CD4-positive, alpha-beta memory T cell (primary cell): ENCODE data around the gene SCAMP5. TPM values are rescaled to one million over a fixed set of nuclear protein-coding genes. Genes with fewer than 3 reads are reported as not detected.

Experiments
- CTCF ChIA-PET: fragments of 350-600 bp; sonication (Branson Sonifier 250); formaldehyde crosslinking; loops from one replicate; lab custom pipeline; 2021; ENCODE audit warnings: inconsistent platforms; ENCODE audit not compliant: partially characterized antibody; lab: Charles Lee
- POLR2A ChIA-PET: fragments of 350-600 bp; sonication (Branson Sonifier 250); formaldehyde crosslinking; loops from one replicate; lab custom pipeline; 2021; ENCODE audit not compliant: partially characterized antibody; lab: Charles Lee
- DNase-seq, 5 donors: peaks; one replicate each; pipeline versions ENCODE4 v3.0.0 to v3.0.0-alpha.2; 2020 to 2022; ENCODE audit warnings: mixed read lengths in 1 of 5
- H3K27ac ChIP-seq: one replicate; pipeline ENCODE4 v1.7.0; 2013; ENCODE audit warnings: low read depth, low read length
- H3K27me3 ChIP-seq: 2 replicates; pipeline ENCODE4 v1.7.0; 2013; ENCODE audit warnings: mild to moderate bottlenecking, low read length, moderate library complexity; ENCODE audit not compliant: insufficient read depth
- H3K36me3 ChIP-seq: 2 replicates; pipeline ENCODE4 v1.7.0; 2013; ENCODE audit warnings: mild to moderate bottlenecking, low read length, moderate library complexity; ENCODE audit not compliant: insufficient read depth
- H3K4me1 ChIP-seq: 2 replicates; pipeline ENCODE4 v1.7.0; 2013; ENCODE audit warnings: mild to moderate bottlenecking, low read length, moderate library complexity; ENCODE audit not compliant: insufficient read depth
- H3K4me3 ChIP-seq, 2 donors: one replicate each; pipeline ENCODE4 v1.7.0; 2013; ENCODE audit warnings: low read length in 2 of 2, mild to moderate bottlenecking in 1 of 2
- H3K9me3 ChIP-seq, 2 donors: one replicate each; pipeline ENCODE4 v1.7.0; 2013; ENCODE audit warnings: low read length in 2 of 2, control low read depth in 1 of 2; ENCODE audit not compliant: control insufficient read depth in 1 of 2
- H3K27ac Mint-ChIP-seq, 7 donors: one replicate each; pipeline ENCODE4 v1.8.0; 2020 to 2021; ENCODE audit warnings: mixed read lengths in 7 of 7, mild to moderate bottlenecking in 6 of 7, inconsistent platforms in 3 of 7, moderate library complexity in 3 of 7
- H3K27me3 Mint-ChIP-seq, 2 donors: one replicate each; pipeline ENCODE4 v1.8.0; 2020 to 2021; ENCODE audit warnings: mixed read lengths in 2 of 2
- H3K36me3 Mint-ChIP-seq, 2 donors: one replicate each; pipeline ENCODE4 v1.8.0; 2020 to 2021; ENCODE audit warnings: mixed read lengths in 2 of 2, inconsistent platforms in 1 of 2, mild to moderate bottlenecking in 1 of 2
- H3K4me1 Mint-ChIP-seq, 4 donors: one replicate each; pipeline ENCODE4 v1.8.0; 2020 to 2021; ENCODE audit warnings: mixed read lengths in 4 of 4, mild to moderate bottlenecking in 1 of 4
- H3K4me3 Mint-ChIP-seq, 8 donors: one replicate each; pipeline ENCODE4 v1.8.0; 2020 to 2021; ENCODE audit warnings: mixed read lengths in 8 of 8, mild to moderate bottlenecking in 7 of 8, moderate library complexity in 6 of 8, inconsistent platforms in 3 of 8
- H3K9me3 Mint-ChIP-seq, 8 donors: one replicate each; pipeline ENCODE4 v1.8.0; 2020 to 2021; ENCODE audit warnings: mixed read lengths in 8 of 8, mild to moderate bottlenecking in 5 of 8, inconsistent platforms in 3 of 8, moderate library complexity in 1 of 8
- intact Hi-C: fragments of 100-400 bp; cut with micrococcal nuclease; formaldehyde crosslinking; loops from one replicate; pipeline ENCODE4 v1.15.1; 2023
- polyA plus RNA-seq, 2 donors: library from polyadenylated mRNA; unstranded; fragments of 300-500 nt; fragmentation: Illumina TruSeq; gene quantifications; one replicate each; pipeline ENCODE4 v1.2.3, GENCODE V29; 2021
- total RNA-seq, 2 experiments: library from RNA; stranded (reverse); gene quantifications; one replicate each; pipeline ENCODE4 v1.2.3, GENCODE V29; 2021

Gene SCAMP5
- total and polyA plus RNA-seq, 4 experiments from 2014 or later = 0.15 to 0.33 (median 0.26) TPM; not detected in 1

- no peaks in the 10 kb centered on the region for H3K9me3 Mint-ChIP-seq
- no peaks in the 10 kb centered on the region for H3K27me3 Mint-ChIP-seq
- H3K4me1 Mint-ChIP-seq = peaks cover 0 to 4% (median 0%) of the 10 kb centered on the region in 4 donors
- Histone ChIP-seq H3K4me1 (no peaks in the 10 kb centered on the region), H3K4me3 (no peak overlapping the region), H3K36me3 (no peaks in the 10 kb centered on the region), H3K27me3 (no peaks in the 10 kb centered on the region), H3K27ac (no peak overlapping the region), H3K9me3 (no peaks in the 10 kb centered on the region)
- intact Hi-C loops = no loop called here
- H3K27ac Mint-ChIP-seq = no peak overlapping the region
- peaks cover 4% of the 10 kb centered on the region in 2 donors for H3K36me3 Mint-ChIP-seq
- ChIA-PET CTCF (interaction anchor here (1.9 kb wide), 1 partner anchor 10 kb away, joined by 4 read pairs; no protein-coding TSS in a partner anchor), POLR2A (no interaction called here)
- no peak for DNase-seq
- H3K4me3 Mint-ChIP-seq = no peak overlapping the region
Observed at GRCh38 chr15:75053748-75054125, 58.4 kb downstream of the SCAMP5 start.

GRCh38 chr15:75054172-75054897, 59.0 kb downstream of the SCAMP5 start:
- Histone ChIP-seq H3K27ac (no peak overlapping the region), H3K4me3 (no peak overlapping the region), H3K9me3 (no peaks in the 10 kb centered on the region), H3K4me1 (no peaks in the 10 kb centered on the region), H3K27me3 (no peaks in the 10 kb centered on the region), H3K36me3 (no peaks in the 10 kb centered on the region)
- no peaks in the 10 kb centered on the region for H3K9me3 Mint-ChIP-seq
- no peaks in the 10 kb centered on the region for H3K27me3 Mint-ChIP-seq
- H3K4me3 Mint-ChIP-seq = no peak overlapping the region
- H3K36me3 Mint-ChIP-seq = peaks cover 0 to 4% of the 10 kb centered on the region in 2 donors
- DNase-seq = no peak
- H3K4me1 Mint-ChIP-seq = peaks cover 0 to 4% (median 0%) of the 10 kb centered on the region in 4 donors
- intact Hi-C loops = no loop called here
- ChIA-PET CTCF (interaction anchor here (1.9 kb wide), 1 partner anchor 11 kb away, joined by 4 read pairs; no protein-coding TSS in a partner anchor), POLR2A (no interaction called here)
- H3K27ac Mint-ChIP-seq = peak overlapping the region in 1 of 7 donors; percentile 38

- ChIA-PET CTCF (interaction anchor here (0.6 kb wide), 1 partner anchor 11 kb away, joined by 4 read pairs; no protein-coding TSS in a partner anchor), POLR2A (no interaction called here)
- no peak overlapping the region for H3K4me3 Mint-ChIP-seq
- intact Hi-C loops = no loop called here
- no peak overlapping the region for H3K27ac ChIP-seq
- H3K36me3 ChIP-seq = no peaks in the 10 kb centered on the region
- no peak for DNase-seq
- H3K27ac Mint-ChIP-seq = peak overlapping the region in 1 of 7 donors; percentile 55
- H3K27me3 Mint-ChIP-seq = no peaks in the 10 kb centered on the region
- H3K4me3 ChIP-seq = no peak overlapping the region
- peaks cover 0 to 4% of the 10 kb centered on the region in 2 donors for H3K36me3 Mint-ChIP-seq
- H3K4me1 ChIP-seq = no peaks in the 10 kb centered on the region
- no peaks in the 10 kb centered on the region for H3K27me3 ChIP-seq
- no peaks in the 10 kb centered on the region for H3K9me3 ChIP-seq
- H3K9me3 Mint-ChIP-seq = no peaks in the 10 kb centered on the region
- peaks cover 0 to 4% (median 0%) of the 10 kb centered on the region in 4 donors for H3K4me1 Mint-ChIP-seq
Observed at GRCh38 chr15:75056036-75056435, 60.7 kb downstream of the SCAMP5 start.

GRCh38 chr15:75058127-75058905, 63.0 kb downstream of the SCAMP5 start:
- CTCF ChIA-PET = no interaction called here
- Histone ChIP-seq H3K27me3 (no peaks in the 10 kb centered on the region), H3K4me1 (no peaks in the 10 kb centered on the region), H3K4me3 (no peak overlapping the region), H3K27ac (no peak overlapping the region), H3K9me3 (no peaks in the 10 kb centered on the region), H3K36me3 (no peaks in the 10 kb centered on the region)
- H3K9me3 Mint-ChIP-seq = no peaks in the 10 kb centered on the region
- POLR2A ChIA-PET = no interaction called here
- H3K4me1 Mint-ChIP-seq = peaks cover 0 to 4% (median 0%) of the 10 kb centered on the region in 4 donors
- H3K27me3 Mint-ChIP-seq = no peaks in the 10 kb centered on the region
- no peak for DNase-seq
- H3K4me3 Mint-ChIP-seq = no peak overlapping the region
- H3K36me3 Mint-ChIP-seq = peaks cover 0 to 4% of the 10 kb centered on the region in 2 donors
- H3K27ac Mint-ChIP-seq = peak overlapping the region in 2 of 7 donors; percentile 22 to 61
- intact Hi-C loops = no loop called here

- ChIA-PET POLR2A (no interaction called here), CTCF (no interaction called here)
- peaks cover 0 to 6% (median under 1%) of the 10 kb centered on the region in 4 donors for H3K4me1 Mint-ChIP-seq
- no peak overlapping the region for H3K4me3 Mint-ChIP-seq
- Histone ChIP-seq H3K4me1 (peaks cover 2% of the 10 kb centered on the region), H3K4me3 (no peak overlapping the region), H3K27ac (no peak overlapping the region), H3K9me3 (no peaks in the 10 kb centered on the region), H3K27me3 (no peaks in the 10 kb centered on the region), H3K36me3 (no peaks in the 10 kb centered on the region)
- no peak overlapping the region for H3K27ac Mint-ChIP-seq
- H3K36me3 Mint-ChIP-seq = peaks cover 0 to 4% of the 10 kb centered on the region in 2 donors
- no peaks in the 10 kb centered on the region for H3K9me3 Mint-ChIP-seq
- DNase-seq = no peak
- intact Hi-C loops = no loop called here
- H3K27me3 Mint-ChIP-seq = no peaks in the 10 kb centered on the region
Observed at GRCh38 chr15:75059607-75060006, 64.2 kb downstream of the SCAMP5 start.

GRCh38 chr15:75061272-75061671, 65.9 kb downstream of the SCAMP5 start:
- H3K36me3 Mint-ChIP-seq = peaks cover 0 to 4% of the 10 kb centered on the region in 2 donors
- H3K4me1 Mint-ChIP-seq = peaks cover 3 to 20% (median 12%) of the 10 kb centered on the region in 4 donors
- Histone ChIP-seq H3K4me1 (peaks cover 18% of the 10 kb centered on the region), H3K27me3 (no peaks in the 10 kb centered on the region), H3K27ac (no peak overlapping the region), H3K36me3 (no peaks in the 10 kb centered on the region), H3K9me3 (no peaks in the 10 kb centered on the region), H3K4me3 (no peak overlapping the region)
- H3K4me3 Mint-ChIP-seq = no peak overlapping the region
- intact Hi-C loops = no loop called here
- no peak for DNase-seq
- peaks cover 0 to 4% (median 0%) of the 10 kb centered on the region in 8 donors for H3K9me3 Mint-ChIP-seq
- CTCF ChIA-PET = interaction anchor here (1.5 kb wide), 1 partner anchor 18 kb away, joined by 4 read pairs; no protein-coding TSS in a partner anchor
- POLR2A ChIA-PET = no interaction called here
- H3K27ac Mint-ChIP-seq = peak overlapping the region in 1 of 7 donors; percentile 24
- no peaks in the 10 kb centered on the region for H3K27me3 Mint-ChIP-seq

- no peak overlapping the region for H3K4me3 ChIP-seq
- DNase-seq = no peak
- H3K27me3 Mint-ChIP-seq = no peaks in the 10 kb centered on the region
- no peak overlapping the region for H3K27ac Mint-ChIP-seq
- H3K9me3 ChIP-seq = no peaks in the 10 kb centered on the region
- no peak overlapping the region for H3K4me3 Mint-ChIP-seq
- POLR2A ChIA-PET = no interaction called here
- no peaks in the 10 kb centered on the region for H3K27me3 ChIP-seq
- no peak overlapping the region for H3K27ac ChIP-seq
- CTCF ChIA-PET = no interaction called here
- peaks cover 14 to 34% (median 26%) of the 10 kb centered on the region in 4 donors for H3K4me1 Mint-ChIP-seq
- H3K9me3 Mint-ChIP-seq = peaks cover 0 to 9% (median 0%) of the 10 kb centered on the region in 8 donors
- H3K36me3 ChIP-seq = no peaks in the 10 kb centered on the region
- H3K4me1 ChIP-seq = peaks cover 33% of the 10 kb centered on the region
- intact Hi-C loops = no loop called here
- H3K36me3 Mint-ChIP-seq = peaks cover 0 to 4% of the 10 kb centered on the region in 2 donors
Observed at GRCh38 chr15:75062706-75063105, 67.3 kb downstream of the SCAMP5 start.
